Keratinocyte (primary cell): ENCODE measurements around the gene EIF4ENIF1.

Experiments used
- CTCF ChIP-seq, 3 experiments: IDR thresholded peaks in 1 of 3; conservative IDR thresholded peaks in 1 of 3; optimal IDR thresholded peaks in 1 of 3; 2 replicates in 2 of 3; 3 replicates in 1 of 3; pipeline versions ENCODE3 to v1.5.1; 2011; ENCODE audit warnings: low read length in 3 of 3, mild to moderate bottlenecking in 3 of 3, moderate library complexity in 2 of 3, control low read depth in 1 of 3, inconsistent platforms in 1 of 3; ENCODE audit not compliant: insufficient read depth in 2 of 3; ENCODE audit errors: extremely low read depth in 1 of 3
- EZH2 ChIP-seq: IDR thresholded peaks from one replicate; pipeline ENCODE4 v1.6.1; 2012; ENCODE audit warnings: inconsistent platforms, mild to moderate bottlenecking, low read length, moderate library complexity

- TF ChIP-seq CTCF (optimal IDR thresholded peaks at IDR 0.05 in 1 of 3, IDR thresholded peaks at IDR 0.05 in 1 of 3, conservative IDR thresholded peaks at IDR 0.05 in 1 of 3; ENCODE audit: extremely low read depth in 1 of 3, insufficient read depth in 2 of 3, low read length in 3 of 3) (no peak), EZH2 (no peak)
These were observed 24.3 kb downstream of the EIF4ENIF1 start for GRCh38 chr22:31465307-31465706.
